GM19025 (cell line): ENCODE data around the gene LRMDA.
"Not testable (repeated sequence)": the region's sequence is repeated elsewhere in the genome, so short reads cannot be mapped to it uniquely, and the experiment has no call there.

Experiments used
- ATAC-seq: cut with Tn5 transposase; IDR thresholded peaks from one replicate; pipeline ENCODE4 v1.9.1; 2021; ENCODE audit warnings: mild to moderate bottlenecking, low read depth, moderate library complexity; ENCODE audit not compliant: unreplicated experiment

The LRMDA gene

GRCh38 chr10:75754096-75754831 is 322.8 kb downstream of the LRMDA start:
- ATAC-seq: no peak

GRCh38 chr10:75755528-75755927 is 324.1 kb downstream of the LRMDA start:
- ATAC-seq: no peak

DNA sequence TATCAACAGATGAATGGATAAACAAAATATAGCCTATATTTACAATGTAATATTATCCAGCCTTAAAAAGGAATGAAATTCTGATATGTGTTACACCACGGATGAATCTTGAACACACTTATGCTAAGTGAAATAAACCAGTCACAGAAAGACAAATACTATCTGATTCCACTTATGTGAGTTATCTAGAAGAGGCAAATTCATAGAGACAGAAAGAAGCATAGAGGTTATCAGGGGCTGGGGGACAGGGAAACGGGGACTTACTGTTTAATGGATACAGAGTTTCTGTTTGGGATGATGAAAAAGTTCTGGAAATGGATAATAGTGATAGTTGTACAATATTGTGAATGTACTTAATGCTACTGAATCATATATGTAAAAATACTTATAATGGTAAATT is 329.9 kb downstream of the LRMDA start:
- no peak for ATAC-seq

DNA sequence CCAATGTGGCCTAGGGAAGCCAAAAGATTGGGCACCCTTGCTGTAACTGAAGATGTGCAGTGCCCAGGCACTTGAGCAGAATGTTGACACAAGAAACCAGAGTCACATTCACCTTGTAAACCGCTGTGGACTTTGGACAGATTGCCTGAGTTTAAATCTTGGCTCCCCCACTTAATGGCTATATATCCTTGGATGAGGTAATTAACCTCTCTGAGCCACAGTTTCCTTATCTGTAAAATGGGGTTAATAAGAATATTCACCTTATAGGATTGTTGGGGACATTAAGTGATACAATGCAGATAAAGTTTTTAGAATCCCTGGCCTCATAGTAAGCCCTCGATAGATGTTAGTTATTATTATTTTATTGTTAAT is 331.0 kb downstream of the LRMDA start:
- ATAC-seq: no peak

DNA sequence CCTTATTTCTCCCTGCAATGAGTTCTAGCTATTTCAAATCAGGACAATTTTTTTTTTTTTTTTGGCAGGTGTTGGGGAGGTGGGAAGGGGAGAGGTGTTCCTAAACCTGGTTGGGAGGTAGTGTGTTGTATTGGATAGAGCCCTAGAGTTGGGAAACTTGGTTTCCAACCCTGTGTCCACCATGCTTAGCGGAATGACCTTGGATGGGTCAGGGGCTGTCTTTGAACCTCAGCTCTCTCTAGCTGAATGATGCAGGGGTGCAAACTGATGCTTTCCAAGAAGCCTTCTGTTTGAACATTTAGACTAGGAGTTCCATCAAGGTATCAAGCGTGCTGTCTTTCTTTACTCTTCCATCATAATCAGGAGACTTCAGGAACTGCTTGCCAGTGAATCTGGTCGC is 332.2 kb downstream of the LRMDA start:
- ATAC-seq: no peak

DNA sequence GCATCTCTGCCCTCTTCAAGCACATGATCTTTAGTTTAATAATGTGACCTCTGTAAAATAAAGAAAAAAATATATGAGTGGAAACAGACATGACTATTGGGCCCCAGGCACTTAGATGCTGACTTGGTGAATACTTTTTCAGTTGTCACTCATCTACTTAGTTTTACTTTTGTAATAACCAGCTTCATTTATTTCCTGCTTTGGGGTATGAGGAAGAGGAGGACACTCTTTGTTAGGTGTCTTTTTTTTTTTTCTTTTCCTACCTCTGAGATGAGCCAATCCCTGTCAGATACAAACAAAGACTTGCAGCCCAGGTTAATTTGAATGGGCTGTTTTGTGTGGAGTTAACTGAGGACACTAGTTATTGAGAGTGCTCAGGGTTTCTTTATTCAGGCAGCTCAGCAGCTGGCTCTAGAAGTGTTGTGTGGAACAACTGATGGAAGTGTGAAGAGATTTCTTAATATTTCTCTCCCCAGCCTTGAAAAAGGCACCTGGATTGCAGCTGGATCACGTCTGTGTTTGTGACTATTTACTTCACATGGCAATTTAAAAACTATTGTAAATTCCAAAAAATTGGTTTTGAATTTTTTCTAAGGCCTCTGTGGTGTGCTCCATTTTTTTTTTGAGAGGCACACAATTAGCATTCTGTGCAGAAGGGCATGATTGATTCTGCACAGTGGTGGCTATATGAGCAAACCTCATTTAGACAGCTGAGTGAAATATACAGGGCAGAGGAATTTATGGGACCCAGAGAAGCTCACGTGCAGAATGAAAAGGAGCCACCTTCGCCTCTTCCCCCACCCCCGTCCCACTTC is 333.8 kb downstream of the LRMDA start:
- ATAC-seq: no peak

- no peak for ATAC-seq
These were observed 334.3 kb downstream of the LRMDA start for GRCh38 chr10:75765789-75766096.

GRCh38 chr10:75766106-75766505 is 334.7 kb downstream of the LRMDA start:
- no peak for ATAC-seq

DNA sequence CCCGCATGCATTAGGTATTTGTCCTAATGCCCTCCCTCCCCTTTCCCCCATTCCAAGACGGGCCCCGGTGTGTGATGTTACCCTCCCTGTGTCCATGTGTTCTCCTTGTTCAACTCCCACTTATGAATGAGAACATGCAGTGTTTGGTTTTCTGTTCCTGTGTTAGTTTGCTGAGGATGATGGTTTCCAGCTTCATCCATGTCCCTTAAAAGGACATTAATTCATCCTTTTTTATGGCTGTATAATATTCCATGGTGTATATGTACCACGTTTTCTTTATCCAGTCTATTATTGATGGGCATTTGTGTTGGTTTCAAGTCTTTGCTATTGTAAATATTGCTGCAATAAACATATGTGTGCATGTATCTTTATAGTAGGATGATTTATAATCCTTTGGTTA is 335.3 kb downstream of the LRMDA start:
- not testable (repeated sequence) for ATAC-seq

DNA sequence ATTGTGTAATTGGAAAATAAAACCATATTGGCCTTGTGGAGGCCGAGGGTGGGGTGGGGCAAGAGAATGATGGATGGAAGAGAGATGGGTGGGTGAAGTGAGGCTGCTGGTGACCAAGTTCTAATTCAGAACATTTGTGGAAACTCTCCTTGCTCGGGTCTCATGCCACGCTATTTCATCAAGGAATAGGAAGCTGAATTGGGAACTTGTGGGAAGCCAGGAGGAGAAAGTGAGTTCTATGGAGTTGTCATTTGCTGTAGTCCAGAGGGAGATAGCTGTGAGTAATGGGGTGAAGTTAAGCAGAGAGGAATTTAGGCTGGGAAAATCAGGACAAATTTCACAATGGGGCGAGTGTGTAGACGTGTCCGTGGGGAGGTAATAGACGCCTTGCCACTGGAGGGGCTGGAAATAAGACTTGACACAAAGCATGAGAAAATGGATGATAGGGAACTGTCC is 339.2 kb downstream of the LRMDA start:
- ATAC-seq: no peak

- no peak for ATAC-seq
These were observed 340.2 kb downstream of the LRMDA start for GRCh38 chr10:75771606-75772005.

GRCh38 chr10:75772153-75772887 is 340.9 kb downstream of the LRMDA start:
- ATAC-seq: no peak

DNA sequence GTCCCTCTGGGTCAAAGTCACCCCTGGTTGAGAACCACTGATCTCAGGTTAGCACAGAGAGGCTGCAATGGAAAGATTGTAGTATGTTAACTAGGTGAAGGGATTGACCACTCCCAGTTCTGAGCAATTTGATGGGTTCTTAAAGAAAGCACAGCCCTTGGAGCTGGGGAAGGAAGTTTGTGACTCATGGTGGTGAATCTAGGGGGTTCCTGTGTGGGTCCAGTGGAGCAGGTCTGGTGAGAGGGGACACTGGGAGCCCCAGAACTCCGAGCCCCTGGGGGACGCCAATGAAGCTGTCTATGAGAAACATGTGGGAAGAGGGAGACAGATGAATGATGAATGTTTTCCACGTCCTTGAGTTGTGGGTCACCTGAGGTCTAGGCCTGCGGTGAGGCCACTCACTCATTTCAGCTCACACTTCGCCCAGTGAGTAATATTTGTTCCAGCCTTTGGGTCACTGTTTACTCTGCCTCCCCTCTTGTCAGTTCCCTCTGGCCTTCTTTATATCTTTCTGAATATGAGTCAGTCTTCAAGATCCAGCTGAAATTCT is 341.9 kb downstream of the LRMDA start:
- ATAC-seq: peak; percentile 38

DNA sequence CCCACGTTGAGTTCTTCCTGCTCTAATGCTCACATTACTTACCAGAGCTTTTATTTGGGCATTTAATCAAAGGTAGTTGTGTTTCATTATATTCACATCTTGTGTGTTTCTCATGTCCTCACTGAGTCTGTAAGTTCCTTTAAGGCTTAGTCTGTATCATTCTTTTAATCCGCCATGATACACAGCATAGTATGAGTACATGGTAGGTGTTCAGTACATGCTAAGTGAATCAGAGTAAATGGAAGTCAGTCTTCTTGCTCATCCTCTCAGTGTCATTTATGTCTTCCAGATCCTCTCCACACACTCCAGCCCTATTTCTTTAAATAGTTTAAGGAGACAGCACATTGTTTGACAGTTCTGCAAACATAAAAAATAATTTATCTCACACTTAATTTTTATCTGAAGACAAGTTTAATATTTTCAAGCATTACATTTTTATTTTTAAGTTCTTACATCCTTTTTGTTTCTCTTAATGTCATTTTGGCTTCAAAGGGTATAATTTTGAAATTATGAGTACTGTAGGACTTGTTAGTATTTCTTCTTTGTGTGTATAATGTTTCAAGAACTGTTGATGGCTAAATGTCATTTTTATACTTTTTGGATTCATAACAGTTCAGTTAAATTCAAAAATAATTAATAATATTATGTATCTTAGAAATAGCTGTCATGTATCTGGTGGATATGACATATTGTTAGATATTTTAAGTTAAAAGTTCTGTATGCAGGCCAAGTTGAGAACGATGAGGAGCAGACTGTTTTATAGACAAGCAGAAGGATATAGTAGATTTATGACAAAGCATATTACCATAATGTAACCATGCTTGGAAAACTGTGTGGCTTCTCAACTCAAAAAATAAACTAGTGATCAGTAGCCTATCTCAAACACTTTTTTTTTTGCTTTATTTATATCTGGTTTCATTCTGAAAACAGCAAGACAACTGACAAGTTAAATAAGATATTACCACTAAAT is 342.7 kb downstream of the LRMDA start:
- no peak for ATAC-seq

- no peak for ATAC-seq
These were observed 343.5 kb downstream of the LRMDA start for GRCh38 chr10:75774783-75775490.

GRCh38 chr10:75776738-75777504 is 345.5 kb downstream of the LRMDA start:
- ATAC-seq: no peak

DNA sequence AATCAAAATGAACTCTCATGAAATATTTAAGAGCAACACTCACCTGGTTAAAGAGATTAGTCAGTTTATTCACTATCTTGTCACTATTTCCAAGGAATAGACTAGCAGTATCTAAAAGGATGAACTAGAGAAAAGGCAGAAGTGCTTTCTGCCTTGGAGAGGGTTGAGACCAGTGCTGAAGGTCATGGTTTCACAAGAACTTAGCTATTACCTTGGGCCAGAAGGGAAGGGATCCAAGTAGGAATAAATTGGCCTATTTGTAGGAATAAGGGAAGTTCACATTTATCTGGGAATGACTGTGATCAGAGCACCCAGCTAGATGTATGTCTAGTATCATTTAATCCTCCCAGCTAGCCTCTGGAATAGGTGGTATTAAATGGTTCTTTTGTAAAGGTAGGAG is 347.2 kb downstream of the LRMDA start:
- ATAC-seq: no peak

- ATAC-seq: no peak
These were observed 347.9 kb downstream of the LRMDA start for GRCh38 chr10:75779276-75779675.
